Panc1 (cell line): Measurements from ENCODE around the gene STAP2. TPM values are rescaled to one million over a fixed set of nuclear protein-coding genes. Genes with fewer than 3 reads are reported as not detected.

ENCODE experiments used
- ATAC-seq: fragments of 200-7000 bp; cut with Tn5 transposase; 2 replicates; pipeline ENCODE4 v1.9.1; 2020; ENCODE audit warnings: mild to moderate bottlenecking, moderate library complexity
- BruUV-seq: library from RNA; stranded (reverse); fragments of 400-500 nt; replicated peaks from 2 replicates; lab custom pipeline; 2021; lab: Mats Ljungman, UMichigan
- CTCF ChIA-PET: fragments of 300-600 bp; sonication (Branson Sonifier 250); formaldehyde crosslinking; loops from one replicate; lab custom pipeline; 2022; ENCODE audit warnings: antibody characterized with exemption; lab: Charles Lee
- POLR2A ChIA-PET: fragments of 300-600 bp; sonication (Branson Sonifier 250); formaldehyde crosslinking; loops from one replicate; lab custom pipeline; 2022; ENCODE audit warnings: antibody characterized with exemption; lab: Charles Lee
- DNase-seq: peaks from one replicate; pipeline ENCODE4 v3.0.0-alpha.2; 2010; ENCODE audit warnings: low read depth, low spot score
- H3K27ac ChIP-seq: 2 replicates; pipeline ENCODE4 v1.5.1; 2011; ENCODE audit warnings: mild to moderate bottlenecking, low read length, inconsistent platforms
- H3K27me3 ChIP-seq: fragments of 200-500 bp; sonication (Bioruptor generic); 2 replicates; pipeline ENCODE4 v1.6.0; 2014; ENCODE audit warnings: low read length, inconsistent platforms; ENCODE audit not compliant: control insufficient read depth, insufficient read depth
- H3K36me3 ChIP-seq: fragments of 200-500 bp; sonication (Bioruptor generic); 2 replicates; pipeline ENCODE4 v1.5.1; 2014; ENCODE audit warnings: inconsistent platforms, mild to moderate bottlenecking, low read length, moderate library complexity; ENCODE audit not compliant: control insufficient read depth, insufficient read depth
- H3K4me1 ChIP-seq: 2 replicates; pipeline ENCODE4 v1.5.1; 2011; ENCODE audit warnings: inconsistent platforms, mild to moderate bottlenecking, low read length, moderate library complexity; ENCODE audit not compliant: control insufficient read depth, insufficient read depth
- H3K4me3 ChIP-seq, 2 experiments: 2 replicates each; pipeline ENCODE4 v1.5.1; 2011 to 2012; ENCODE audit warnings: low read depth in 2 of 2, low read length in 2 of 2, mild to moderate bottlenecking in 2 of 2, inconsistent platforms in 1 of 2, moderate library complexity in 1 of 2
- H3K9me3 ChIP-seq: fragments of 200-500 bp; sonication (Bioruptor generic); 2 replicates; pipeline ENCODE4 v1.5.1; 2014; ENCODE audit warnings: low read depth, mild to moderate bottlenecking, inconsistent platforms, low read length, moderate library complexity; ENCODE audit not compliant: control insufficient read depth, insufficient read depth
- POLR2AphosphoS5 ChIP-seq: IDR thresholded peaks from 2 replicates; pipeline ENCODE4 v1.6.1; 2012; ENCODE audit warnings: mild to moderate bottlenecking, low read depth, low read length, moderate library complexity
- SIN3A ChIP-seq: IDR thresholded peaks from 2 replicates; pipeline ENCODE4 v1.6.1; 2012; ENCODE audit warnings: low read depth, mild to moderate bottlenecking, low read length, moderate library complexity, borderline replicate concordance; ENCODE audit not compliant: insufficient read depth
- TCF7L2 ChIP-seq: IDR thresholded peaks from 2 replicates; pipeline ENCODE4 v1.6.1; 2011; ENCODE audit warnings: mild to moderate bottlenecking, low read depth, low read length, inconsistent platforms
- in situ Hi-C: cut with HindIII; loops from 2 replicates; pipeline ENCODE4 v1.10.0; 2016; ENCODE audit warnings: low sequenced_read_pairs, low pct_unique_long_range_greater_than_20kb
- intact Hi-C: fragments of 100-400 bp; cut with micrococcal nuclease; formaldehyde crosslinking; loops from one replicate; pipeline ENCODE4 v1.10.0; 2022; ENCODE audit not compliant: unreplicated experiment
- total RNA-seq: library from RNA; stranded (reverse); gene quantifications from one replicate; pipeline ENCODE4 v1.2.1, GENCODE V29; 2021; ENCODE audit not compliant: unreplicated experiment
- TF ChIP-seq, protein P1 (sequence below): fragments of 450-650 bp; IDR thresholded peaks from 2 replicates; pipeline ENCODE4 v1.5.1; 2017; ENCODE audit warnings: mild to moderate bottlenecking
- TF ChIP-seq, protein P2 (sequence below), 2 experiments: IDR thresholded peaks; 2 replicates each; pipeline ENCODE4 v1.6.1; 2011 to 2012; ENCODE audit warnings: low read depth in 2 of 2, control low read depth in 1 of 2, low read length in 1 of 2, mild to moderate bottlenecking in 1 of 2, moderate library complexity in 1 of 2; ENCODE audit not compliant: insufficient read depth in 1 of 2

The STAP2 gene
- total RNA-seq, 1 experiment from 2014 or later: 10.0 TPM

DNA sequence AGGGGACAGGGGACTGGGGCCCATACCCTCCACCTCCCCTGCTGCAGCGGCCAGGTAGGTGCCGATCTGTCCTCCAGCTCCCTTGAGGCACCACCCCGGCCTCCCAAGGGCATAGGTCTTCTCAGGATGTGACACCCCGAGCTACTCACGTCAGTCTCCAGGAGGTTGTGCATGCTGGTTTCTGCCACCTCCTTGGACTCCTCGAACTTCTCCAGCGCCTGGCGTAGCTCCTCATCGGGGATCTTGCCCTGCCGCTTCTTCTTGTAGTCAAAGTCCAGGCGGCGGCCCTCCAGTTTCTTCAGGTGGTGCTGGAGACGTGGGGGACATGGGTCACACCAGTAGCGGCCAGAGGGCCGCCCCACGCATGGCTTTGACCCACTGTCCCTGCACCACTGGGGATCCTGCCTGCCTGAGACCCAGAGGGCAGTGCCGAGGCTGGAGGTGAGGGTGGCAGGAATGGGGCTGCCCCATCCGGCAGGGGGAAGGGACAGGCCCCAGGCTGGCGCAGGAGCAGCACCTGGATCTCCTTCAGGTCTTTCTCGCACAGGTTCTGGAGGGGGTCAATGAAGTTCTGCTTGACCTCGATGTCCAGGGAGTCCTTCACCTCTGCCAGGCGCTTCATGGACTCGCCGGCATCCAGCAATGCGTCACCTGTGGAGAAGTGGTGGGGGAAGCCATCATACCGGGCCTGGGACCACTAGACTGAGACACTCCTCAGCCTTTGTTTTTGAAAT lies 25.1 kb upstream of the STAP2 start:
- Histone ChIP-seq H3K27me3 (no peaks in the 10 kb centered on the region), H3K9me3 (no peaks in the 10 kb centered on the region), H3K4me1 (peaks cover 33% of the 10 kb centered on the region), H3K36me3 (no peaks in the 10 kb centered on the region), H3K4me3 (no peak overlapping the region), H3K27ac (peak overlapping the region; percentile 17; the same call in 1 of the 2 replicates)
- TF ChIP-seq, protein P1, sequence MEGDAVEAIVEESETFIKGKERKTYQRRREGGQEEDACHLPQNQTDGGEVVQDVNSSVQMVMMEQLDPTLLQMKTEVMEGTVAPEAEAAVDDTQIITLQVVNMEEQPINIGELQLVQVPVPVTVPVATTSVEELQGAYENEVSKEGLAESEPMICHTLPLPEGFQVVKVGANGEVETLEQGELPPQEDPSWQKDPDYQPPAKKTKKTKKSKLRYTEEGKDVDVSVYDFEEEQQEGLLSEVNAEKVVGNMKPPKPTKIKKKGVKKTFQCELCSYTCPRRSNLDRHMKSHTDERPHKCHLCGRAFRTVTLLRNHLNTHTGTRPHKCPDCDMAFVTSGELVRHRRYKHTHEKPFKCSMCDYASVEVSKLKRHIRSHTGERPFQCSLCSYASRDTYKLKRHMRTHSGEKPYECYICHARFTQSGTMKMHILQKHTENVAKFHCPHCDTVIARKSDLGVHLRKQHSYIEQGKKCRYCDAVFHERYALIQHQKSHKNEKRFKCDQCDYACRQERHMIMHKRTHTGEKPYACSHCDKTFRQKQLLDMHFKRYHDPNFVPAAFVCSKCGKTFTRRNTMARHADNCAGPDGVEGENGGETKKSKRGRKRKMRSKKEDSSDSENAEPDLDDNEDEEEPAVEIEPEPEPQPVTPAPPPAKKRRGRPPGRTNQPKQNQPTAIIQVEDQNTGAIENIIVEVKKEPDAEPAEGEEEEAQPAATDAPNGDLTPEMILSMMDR: no peak
- TF ChIP-seq TCF7L2 (no peak), SIN3A (no peak), POLR2AphosphoS5 (no peak)
- TF ChIP-seq, protein P2, sequence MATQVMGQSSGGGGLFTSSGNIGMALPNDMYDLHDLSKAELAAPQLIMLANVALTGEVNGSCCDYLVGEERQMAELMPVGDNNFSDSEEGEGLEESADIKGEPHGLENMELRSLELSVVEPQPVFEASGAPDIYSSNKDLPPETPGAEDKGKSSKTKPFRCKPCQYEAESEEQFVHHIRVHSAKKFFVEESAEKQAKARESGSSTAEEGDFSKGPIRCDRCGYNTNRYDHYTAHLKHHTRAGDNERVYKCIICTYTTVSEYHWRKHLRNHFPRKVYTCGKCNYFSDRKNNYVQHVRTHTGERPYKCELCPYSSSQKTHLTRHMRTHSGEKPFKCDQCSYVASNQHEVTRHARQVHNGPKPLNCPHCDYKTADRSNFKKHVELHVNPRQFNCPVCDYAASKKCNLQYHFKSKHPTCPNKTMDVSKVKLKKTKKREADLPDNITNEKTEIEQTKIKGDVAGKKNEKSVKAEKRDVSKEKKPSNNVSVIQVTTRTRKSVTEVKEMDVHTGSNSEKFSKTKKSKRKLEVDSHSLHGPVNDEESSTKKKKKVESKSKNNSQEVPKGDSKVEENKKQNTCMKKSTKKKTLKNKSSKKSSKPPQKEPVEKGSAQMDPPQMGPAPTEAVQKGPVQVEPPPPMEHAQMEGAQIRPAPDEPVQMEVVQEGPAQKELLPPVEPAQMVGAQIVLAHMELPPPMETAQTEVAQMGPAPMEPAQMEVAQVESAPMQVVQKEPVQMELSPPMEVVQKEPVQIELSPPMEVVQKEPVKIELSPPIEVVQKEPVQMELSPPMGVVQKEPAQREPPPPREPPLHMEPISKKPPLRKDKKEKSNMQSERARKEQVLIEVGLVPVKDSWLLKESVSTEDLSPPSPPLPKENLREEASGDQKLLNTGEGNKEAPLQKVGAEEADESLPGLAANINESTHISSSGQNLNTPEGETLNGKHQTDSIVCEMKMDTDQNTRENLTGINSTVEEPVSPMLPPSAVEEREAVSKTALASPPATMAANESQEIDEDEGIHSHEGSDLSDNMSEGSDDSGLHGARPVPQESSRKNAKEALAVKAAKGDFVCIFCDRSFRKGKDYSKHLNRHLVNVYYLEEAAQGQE (IDR thresholded peaks at IDR 0.05; ENCODE audit: insufficient read depth in 1 of 2, low read depth in 2 of 2, low read length in 1 of 2): no peak
- BruUV-seq: no TSS peak
- ChIA-PET CTCF (interaction anchor here (0.6 kb wide), 2 partner anchors 11 to 900 kb away, joined by 3 to 5 read pairs; no protein-coding TSS in a partner anchor), POLR2A (no interaction called here)
- ATAC-seq (no peak; the same call in 1 of the 2 replicates), DNase-seq (no peak)
- intact Hi-C loops (no loop called here), in situ Hi-C loops (no loop called here)

DNA sequence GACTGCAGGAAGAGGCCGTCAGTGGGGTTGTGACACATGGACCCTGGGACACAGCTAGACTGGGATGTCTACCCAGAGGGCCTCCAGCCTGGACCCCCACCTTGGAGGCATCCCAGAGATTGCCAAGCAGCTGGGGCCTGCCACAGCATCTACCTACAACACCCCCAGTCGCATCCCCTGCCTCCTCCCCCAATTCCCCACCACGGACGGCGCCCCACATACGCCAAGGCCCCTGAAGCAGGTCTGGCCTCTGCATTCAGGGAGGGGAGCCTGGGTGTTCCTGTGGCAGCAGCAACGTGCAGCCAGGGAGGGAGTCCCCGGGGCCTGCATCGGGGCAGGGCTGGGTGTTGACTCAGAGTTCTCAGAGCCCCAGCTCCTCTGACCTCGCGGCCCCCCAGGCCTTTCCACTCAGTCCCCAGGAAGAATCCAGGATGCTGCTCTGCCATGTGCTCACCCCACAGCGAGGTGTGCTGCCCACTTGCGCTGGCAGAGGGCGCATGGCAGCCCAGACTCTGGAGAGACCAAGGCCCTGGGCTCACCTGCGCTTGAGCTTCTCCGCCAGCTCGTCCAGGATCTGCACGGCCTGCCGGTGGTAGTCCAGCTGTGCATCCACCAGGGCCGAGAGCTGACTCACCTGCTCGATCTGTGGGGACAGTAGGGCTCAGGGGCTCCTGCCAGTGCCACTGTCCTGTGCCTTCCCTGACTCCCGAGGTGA lies 24.4 kb upstream of the STAP2 start:
- no TSS peak for BruUV-seq
- no peak for DNase-seq
- intact Hi-C loops: no loop called here
- in situ Hi-C loops: no loop called here
- Histone ChIP-seq H3K4me3 (no peak overlapping the region), H3K4me1 (peaks cover 26% of the 10 kb centered on the region), H3K36me3 (no peaks in the 10 kb centered on the region), H3K27me3 (no peaks in the 10 kb centered on the region), H3K9me3 (no peaks in the 10 kb centered on the region), H3K27ac (peak overlapping the region; percentile 17; the same call in 1 of the 2 replicates)
- TF ChIP-seq POLR2AphosphoS5: no peak
- TF ChIP-seq, protein P1: peak; percentile 75
- ChIA-PET CTCF (interaction anchor here (0.6 to 1.3 kb wide), 3 partner anchors 11 to 899 kb away, joined by 3 to 5 read pairs (median 3); no protein-coding TSS in a partner anchor), POLR2A (no interaction called here)
- ATAC-seq: peak; percentile 40
